ENCODE measurements around the gene HSF4.
A peak's percentile ranks its signal among the peaks of the same experiment; 100 is the strongest.

The HSF4 gene

DNA sequence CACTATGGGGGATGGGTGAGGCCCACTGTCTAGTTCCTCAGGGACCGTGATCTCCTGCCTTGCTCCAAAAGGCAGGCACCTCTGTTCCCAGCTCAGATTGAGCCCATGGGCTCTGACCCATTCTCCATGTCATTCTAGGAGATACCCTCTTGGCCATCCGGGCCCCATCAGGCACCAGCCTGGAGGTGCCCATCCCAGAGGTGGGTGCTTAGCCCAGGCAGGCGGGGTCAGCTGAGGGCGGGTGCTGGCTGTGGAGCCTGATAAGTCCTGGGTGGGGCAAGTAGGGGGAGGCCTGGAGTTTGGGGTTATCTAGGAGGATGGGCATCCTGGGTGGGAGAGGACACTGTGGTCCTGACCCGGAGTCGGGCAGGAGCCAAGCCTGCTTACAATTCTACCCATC lies 29.7 kb downstream of the HSF4 start:
- no peak for DNase-seq (ENCODE audit: low read depth)
- TF ChIP-seq, protein P1, sequence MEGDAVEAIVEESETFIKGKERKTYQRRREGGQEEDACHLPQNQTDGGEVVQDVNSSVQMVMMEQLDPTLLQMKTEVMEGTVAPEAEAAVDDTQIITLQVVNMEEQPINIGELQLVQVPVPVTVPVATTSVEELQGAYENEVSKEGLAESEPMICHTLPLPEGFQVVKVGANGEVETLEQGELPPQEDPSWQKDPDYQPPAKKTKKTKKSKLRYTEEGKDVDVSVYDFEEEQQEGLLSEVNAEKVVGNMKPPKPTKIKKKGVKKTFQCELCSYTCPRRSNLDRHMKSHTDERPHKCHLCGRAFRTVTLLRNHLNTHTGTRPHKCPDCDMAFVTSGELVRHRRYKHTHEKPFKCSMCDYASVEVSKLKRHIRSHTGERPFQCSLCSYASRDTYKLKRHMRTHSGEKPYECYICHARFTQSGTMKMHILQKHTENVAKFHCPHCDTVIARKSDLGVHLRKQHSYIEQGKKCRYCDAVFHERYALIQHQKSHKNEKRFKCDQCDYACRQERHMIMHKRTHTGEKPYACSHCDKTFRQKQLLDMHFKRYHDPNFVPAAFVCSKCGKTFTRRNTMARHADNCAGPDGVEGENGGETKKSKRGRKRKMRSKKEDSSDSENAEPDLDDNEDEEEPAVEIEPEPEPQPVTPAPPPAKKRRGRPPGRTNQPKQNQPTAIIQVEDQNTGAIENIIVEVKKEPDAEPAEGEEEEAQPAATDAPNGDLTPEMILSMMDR (IDR thresholded peaks at IDR 0.05; ENCODE audit: low read depth, low read length, missing control alignments) = no peak
- H3K4me3 ChIP-seq (ENCODE audit: low read depth, low read length) = no peak overlapping the region

DNA sequence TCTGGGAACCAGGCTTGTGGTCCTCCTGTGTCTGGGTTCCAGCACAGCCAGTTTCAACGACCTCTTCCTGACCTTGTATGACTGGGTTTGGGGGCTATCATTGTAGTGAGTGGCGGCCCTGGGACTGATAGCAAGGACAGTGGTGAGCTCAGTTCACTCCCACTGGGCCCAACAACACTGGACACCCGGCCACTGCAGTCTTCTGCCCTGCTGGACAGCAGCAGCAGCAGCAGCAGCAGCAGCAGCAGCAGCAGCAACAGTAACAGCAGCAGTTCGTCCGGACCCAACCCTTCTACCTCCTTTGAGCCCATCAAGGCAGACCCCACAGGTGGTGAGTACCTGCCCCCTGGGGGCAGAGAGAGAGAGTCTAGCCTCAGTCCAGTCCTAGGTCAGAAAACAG lies 31.1 kb downstream of the HSF4 start:
- no peak for DNase-seq (ENCODE audit: low read depth)
- H3K4me3 ChIP-seq (ENCODE audit: low read depth, low read length) = no peak overlapping the region
- TF ChIP-seq, protein P1 (IDR thresholded peaks at IDR 0.05; ENCODE audit: low read depth, low read length, missing control alignments) = no peak

DNA sequence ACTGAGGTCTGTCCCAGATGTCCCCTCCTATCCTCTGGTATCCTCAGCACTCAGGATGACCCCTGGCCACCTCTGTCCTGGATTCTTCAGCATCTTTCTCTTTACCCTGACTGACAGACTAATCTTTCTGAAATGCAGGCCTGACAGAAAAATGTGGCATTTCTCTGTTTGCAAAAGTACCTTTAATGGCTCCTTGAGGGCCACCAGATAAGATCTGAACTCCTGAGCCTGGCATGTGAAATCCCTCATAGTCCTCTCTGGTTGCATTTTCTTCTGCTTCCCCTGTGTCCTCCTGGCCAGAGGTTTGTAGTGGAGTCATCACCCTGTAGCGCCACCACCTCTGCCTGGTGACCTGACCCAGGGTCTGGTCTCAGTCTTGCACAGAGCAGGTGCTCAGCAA lies 32.3 kb downstream of the HSF4 start:
- TF ChIP-seq, protein P1 (IDR thresholded peaks at IDR 0.05; ENCODE audit: low read depth, low read length, missing control alignments) = no peak
- H3K4me3 ChIP-seq (ENCODE audit: low read depth, low read length) = no peak overlapping the region
- no peak for DNase-seq (ENCODE audit: low read depth)

DNA sequence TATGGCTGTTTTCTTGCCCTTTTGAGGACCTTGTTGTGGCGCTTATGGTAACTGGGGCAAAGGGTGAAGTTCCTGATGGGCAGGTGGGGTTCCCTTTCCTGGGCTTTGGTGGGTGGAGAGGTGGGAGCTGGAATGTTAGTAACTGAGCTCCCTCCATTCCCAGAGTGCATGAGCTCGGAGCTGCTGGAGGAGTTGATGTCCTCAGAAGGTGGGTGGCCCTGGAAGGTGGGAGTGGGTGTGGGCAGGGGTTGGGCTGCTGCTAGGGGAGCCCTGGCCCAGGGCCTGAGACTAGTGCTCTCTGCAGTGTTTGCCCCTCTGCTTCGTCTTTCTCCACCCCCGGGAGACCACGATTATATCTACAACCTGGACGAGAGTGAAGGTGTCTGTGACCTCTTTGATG lies 33.2 kb downstream of the HSF4 start:
- DNase-seq (ENCODE audit: low read depth) = no peak
- TF ChIP-seq, protein P1 (IDR thresholded peaks at IDR 0.05; ENCODE audit: low read depth, low read length, missing control alignments) = no peak
- H3K4me3 ChIP-seq (ENCODE audit: low read depth, low read length) = no peak overlapping the region

DNA sequence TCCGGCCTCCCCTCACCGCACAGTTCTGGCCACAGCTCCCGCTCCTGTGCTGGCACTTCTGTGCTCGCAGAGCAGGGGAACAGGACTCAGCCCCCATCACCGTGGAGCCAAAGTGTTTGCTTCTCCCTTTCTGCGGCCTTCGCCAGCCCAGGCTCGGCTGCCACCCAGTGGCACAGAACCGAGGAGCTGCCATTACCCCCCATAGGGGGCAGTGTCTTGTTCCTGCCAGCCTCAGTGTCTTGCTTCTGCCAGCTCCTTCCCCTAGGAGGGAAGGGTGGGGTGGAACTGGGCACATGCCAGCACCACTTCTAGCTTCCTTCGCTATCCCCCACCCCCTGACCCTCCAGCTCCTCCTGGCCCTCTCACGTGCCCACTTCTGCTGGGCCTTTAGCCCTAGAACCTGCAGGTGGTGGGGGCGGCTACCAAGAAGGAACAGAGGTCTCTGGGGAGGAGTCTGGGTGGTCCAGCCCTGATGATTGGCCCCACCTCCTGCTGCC lies 33.7 kb downstream of the HSF4 start:
- DNase-seq (ENCODE audit: low read depth) = no peak
- H3K4me3 ChIP-seq (ENCODE audit: low read depth, low read length) = no peak overlapping the region
- TF ChIP-seq, protein P1 (IDR thresholded peaks at IDR 0.05; ENCODE audit: low read depth, low read length, missing control alignments) = peak; percentile 77

DNA sequence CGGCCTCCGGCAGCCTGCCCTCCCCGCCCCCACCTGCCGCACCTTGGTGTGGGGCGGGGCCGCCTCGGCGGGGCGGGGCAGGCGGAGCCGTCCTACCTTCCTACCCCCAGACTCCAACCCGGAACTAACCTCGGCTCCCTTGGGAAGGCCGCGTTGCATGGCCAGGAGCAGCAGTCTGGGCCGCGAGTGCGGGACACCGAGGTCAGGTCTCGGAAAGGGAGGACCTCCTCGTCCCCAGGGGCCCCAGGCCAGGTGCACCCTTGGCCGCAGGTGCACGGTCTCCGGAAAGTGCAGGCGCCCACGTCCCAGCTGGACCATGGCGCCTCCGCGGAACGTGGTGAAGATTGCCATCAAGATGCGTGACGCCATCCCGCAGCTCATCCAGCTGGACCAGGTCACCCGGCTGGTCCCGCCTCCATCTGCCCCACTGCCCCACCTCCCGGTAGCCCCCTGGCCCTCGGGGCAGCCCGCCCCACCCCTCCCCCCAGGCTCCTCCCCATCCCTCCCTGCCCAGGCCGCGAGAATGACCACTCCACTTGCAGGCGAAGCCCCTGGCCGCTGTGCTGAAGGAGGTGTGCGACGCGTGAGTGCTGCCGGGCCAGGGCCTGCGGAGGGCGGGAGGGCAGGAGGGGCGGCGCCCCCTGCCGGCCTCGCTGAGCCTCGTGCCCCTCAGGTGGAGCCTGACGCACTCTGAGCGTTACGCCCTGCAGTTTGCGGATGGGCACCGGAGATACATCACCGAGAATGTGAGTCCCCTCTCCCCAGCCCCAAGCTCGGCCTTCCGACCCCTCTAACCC lies 34.7 kb downstream of the HSF4 start, which contains the start of gene ELMO3:
Gene ELMO3, plus strand, starts transcription at position 121 of the 797 bp plus-strand sequence. Its CDS starts 196 bp downstream, at position 317.
- no peak within 1 kb of the TSS for H3K4me3 ChIP-seq (ENCODE audit: low read depth, low read length)
- TF ChIP-seq, protein P1 (IDR thresholded peaks at IDR 0.05; ENCODE audit: low read depth, low read length, missing control alignments) = no peak
- DNase-seq (ENCODE audit: low read depth) = no peak

DNA sequence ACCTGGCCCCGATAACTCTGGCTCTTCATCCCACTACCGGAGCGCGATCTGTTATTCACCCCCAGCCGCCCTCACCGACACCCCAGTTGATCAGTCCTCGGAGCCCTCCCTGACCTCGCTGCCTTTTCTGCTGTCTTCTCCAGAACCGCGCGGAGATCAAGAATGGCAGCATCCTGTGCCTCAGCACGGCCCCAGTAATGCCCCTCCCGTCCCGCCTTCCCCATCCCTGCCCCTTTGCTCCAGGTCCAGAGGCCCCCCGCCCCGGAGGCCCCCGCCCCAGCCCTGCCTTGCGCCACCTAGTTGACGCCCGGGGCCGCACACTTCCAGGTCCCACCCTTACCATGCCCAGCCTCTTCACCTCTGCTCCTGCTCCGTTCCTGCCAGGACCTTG lies 35.3 kb downstream of the HSF4 start:
- TF ChIP-seq, protein P1 (IDR thresholded peaks at IDR 0.05; ENCODE audit: low read depth, low read length, missing control alignments) = no peak
- no peak overlapping the region for H3K4me3 ChIP-seq (ENCODE audit: low read depth, low read length)
- DNase-seq (ENCODE audit: low read depth) = no peak

Data from GM12864 (cell line).